SK-MEL-5 (cell line): ENCODE measurements around the gene SDR42E2. TPM values are rescaled to one million over a fixed set of nuclear protein-coding genes. Genes with fewer than 3 reads are reported as not detected.
"Not testable (repeated sequence)": the region's sequence is repeated elsewhere in the genome, so short reads cannot be mapped to it uniquely, and the experiment has no call there.

Experiments used
- DNase-seq: peaks from one replicate; pipeline ENCODE4 v3.0.0-alpha.2; 2016; ENCODE audit warnings: low read depth, low spot score
- in situ Hi-C: cut with HindIII; loops from 2 replicates; pipeline ENCODE4 v1.10.0; 2016; ENCODE audit warnings: low sequenced_read_pairs, high pct_unique_total_duplicates, low pct_unique_long_range_greater_than_20kb
- total RNA-seq: library from RNA; depleted of rRNA; stranded (reverse); fragments of >200 nt; shearing (Covaris generic); gene quantifications from 2 replicates; pipeline ENCODE4 v1.2.3, GENCODE V29; 2014

Gene SDR42E2
- total RNA-seq, 1 experiment from 2014 or later = not detected

DNA sequence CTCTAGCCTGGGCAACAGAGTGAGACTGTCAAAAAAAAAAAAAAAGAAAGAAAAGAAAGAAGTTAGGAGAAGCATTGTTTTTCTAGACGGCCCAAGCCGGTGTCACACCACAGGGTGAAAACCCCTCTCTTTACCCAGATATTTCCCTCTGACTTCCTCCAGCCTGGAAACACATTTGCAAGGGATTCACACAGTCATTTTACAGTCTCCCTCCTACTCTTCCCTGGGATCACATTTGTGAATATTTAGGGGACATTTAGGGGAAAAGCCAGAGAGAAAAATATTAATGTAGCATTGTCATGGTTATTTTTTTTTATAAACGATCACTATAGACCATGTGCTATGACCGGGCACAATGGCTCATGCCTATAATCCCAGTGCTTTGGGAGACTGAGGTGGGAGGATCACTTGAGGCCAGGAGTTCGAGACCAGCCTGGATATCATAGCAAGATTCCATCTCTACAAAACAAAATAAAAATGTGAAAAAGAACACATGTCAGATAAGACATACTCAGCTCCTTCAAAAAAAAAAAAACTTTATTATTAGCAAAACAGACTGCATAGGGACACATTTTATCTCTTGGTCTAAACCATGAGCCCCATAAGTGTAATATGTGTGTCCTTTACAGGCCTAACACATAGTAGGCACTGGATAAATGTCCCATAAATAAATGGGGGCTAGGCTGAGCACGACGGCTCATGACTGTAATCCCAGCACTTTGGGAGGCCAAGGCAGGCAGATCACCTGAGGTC, 10.9 kb upstream of the SDR42E2 start:
- in situ Hi-C loops = no loop called here
- no peak for DNase-seq

DNA sequence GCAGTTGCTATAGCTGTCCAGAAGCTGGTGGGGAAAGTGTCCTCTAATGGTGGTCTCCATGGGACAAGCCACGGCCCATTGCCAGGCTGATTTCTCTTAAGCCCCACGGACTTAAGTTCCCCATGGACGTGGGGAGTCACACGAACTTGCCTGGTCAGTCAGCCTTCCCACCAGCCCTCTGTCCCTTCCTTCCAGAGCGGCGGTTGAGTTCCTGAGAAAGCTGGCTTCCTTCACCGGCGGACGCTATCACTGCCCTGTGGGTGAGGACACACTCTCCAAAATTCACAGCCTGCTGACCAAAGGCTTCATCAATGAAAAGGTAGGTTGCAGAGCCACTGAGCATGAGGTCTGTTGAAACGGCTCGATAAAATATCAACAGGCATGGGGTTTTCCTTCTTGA, 10.0 kb upstream of the SDR42E2 start:
- in situ Hi-C loops = no loop called here

DNA sequence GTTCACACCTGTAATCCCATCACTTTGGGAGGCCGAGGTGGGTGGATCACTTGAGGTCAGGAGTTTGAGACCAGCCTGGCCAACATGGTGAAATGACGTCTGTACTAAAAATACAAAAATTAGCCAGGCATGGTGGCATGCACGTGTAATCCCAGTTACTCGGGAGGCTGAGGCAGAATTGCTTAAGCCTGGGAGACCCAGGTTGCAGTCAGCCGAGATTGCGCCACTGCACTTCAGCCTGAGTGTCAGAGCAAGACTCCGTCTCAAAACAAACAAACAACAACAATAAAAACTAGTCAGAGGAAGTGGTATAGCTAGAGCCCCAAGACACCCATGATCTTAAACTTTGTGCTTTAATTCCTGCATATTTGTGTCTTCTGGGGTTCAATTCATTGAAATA, 9.2 kb upstream of the SDR42E2 start:
- in situ Hi-C loops, DNase-seq: not testable (repeated sequence)

More for the DNA sequence above, 10.0 kb upstream of the SDR42E2 start:
- no peak for DNase-seq

DNA sequence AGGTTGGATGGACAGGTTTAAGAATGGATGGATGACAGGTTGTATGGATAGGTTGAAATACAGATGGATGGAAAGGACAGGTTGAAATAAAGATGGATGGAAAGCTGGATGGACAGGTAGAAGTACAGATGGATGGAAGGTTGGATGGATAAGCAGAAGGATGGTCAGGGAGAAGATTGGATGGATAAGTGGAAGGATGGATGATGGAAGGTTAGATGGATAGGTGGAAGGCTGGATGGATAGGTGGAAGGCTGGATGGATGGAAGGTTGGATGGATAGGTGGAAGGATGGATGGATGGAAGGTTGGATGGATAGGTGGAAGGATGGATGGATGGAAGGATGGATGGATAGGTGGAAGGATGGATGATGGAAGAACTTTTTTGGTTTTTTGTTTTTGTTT, 905 bp upstream of the SDR42E2 start:
- DNase-seq = no peak
- in situ Hi-C loops = no loop called here

DNA sequence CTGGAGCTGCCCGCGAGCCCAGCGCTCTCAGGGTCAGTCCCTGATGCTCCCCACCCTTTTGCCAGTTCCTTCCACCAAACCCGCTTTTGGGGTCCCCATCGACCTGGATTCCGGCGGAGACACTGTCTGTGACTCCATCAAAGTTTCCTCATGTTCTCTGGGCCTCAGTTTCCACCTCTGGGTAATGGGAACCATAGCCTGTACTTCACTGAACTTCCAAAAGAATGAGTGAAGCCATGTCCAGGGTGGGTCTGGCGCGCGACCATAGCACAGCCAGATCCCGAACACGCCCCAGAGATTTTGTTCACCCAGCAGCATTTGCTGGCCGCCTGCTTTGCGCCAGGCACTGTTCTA, 327 bp downstream of the SDR42E2 start:
- no peak for DNase-seq
- in situ Hi-C loops = no loop called here

DNA sequence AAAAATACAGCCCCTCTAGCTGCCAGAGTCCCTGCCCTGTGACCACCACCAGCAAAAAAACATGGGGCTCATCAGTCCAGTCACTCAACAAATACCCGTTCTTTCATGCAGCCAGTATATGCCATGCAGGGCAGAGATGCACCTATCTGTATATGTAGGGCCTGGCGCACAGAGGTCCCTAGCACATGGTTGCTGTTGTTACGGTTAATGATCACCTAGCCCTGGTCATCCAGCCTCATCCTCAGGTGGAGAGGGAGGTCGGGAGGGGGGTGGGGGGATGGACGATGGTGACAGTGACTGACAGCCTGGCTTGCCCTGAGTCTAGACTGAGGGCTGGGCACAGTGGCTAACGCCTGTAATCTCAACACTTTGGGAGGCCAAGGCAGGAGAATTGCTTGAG, 1.5 kb downstream of the SDR42E2 start:
- in situ Hi-C loops = no loop called here
- no peak for DNase-seq

DNA sequence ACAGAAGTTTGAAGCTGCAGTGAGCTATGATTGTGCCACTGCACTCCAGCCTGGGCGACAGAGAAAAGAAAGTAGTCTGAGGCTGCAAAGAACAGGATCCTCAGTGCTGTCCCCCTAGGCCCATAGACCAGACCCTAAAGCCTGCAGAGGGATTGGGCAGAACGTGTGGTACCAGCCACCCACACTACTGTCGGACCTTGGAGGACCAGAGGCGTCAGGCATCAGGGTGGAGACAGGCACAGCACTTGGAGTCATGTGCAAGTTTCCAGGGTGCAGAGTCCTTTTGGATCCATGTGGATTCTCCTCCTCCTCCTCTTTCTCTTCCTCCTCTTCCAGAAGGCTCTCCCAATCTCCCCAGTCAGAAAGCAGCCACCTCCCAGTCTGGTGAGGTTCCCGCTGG, 2.2 kb downstream of the SDR42E2 start:
- in situ Hi-C loops = no loop called here
- no peak for DNase-seq

DNA sequence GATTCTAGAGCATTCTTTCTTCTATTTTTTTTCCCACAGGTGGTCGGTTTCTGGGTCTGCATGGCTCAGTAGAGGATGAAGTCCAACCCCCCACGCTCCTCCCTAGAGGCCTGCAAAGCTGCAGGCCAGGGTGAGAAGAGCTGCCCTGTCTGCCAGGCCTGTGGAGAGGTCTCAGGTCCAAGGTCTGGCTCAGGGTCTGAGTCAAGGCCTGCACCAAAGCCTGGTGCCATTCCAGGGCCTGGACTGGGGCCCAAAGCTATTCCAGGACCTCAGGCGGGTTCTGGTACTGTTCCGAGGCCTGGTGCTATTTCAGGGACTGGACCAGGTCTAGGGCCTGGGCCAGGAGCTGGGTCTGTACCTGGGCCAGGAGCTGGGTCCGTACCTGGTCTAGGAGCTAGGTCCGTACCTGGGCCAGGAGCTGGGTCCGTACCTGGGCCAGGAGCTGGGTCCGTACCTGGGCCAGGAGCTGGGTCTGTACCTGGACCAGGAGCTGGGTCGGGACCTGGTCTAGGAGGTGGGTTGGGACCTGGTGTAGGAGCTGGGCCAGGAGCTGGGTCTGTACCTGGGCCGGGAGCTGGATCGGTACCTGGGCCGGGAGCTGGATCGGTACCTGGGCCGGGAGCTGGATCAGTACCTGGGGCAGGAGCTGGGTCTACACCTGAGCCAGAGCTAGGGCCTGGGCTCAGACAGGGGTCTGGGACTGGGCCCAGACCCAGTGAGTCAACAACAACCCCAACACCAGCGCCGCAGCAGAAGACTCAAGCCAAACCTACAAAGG, 3.4 kb downstream of the SDR42E2 start:
- DNase-seq = no peak
- in situ Hi-C loops = no loop called here

DNA sequence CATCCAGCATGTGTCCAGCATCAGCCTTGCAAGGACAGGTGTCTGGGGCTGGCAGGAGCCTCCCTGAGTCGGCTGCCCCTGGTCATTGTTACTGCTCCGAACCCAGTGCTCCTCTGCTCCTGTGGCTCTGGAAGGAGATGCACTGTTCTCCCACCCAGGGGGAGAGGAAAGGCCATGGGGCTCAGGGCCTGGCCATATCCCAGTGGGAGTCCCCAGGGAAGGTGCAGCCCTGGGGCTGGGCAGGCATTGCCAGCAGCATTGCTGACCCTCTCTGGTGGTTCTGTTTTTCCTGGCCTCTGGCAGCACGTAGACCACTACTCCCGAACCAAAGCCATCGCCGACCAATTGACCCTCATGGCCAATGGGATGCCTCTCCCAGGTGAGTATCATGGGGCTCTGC, 9.6 kb downstream of the SDR42E2 start:
- in situ Hi-C loops = no loop called here
- DNase-seq = no peak

DNA sequence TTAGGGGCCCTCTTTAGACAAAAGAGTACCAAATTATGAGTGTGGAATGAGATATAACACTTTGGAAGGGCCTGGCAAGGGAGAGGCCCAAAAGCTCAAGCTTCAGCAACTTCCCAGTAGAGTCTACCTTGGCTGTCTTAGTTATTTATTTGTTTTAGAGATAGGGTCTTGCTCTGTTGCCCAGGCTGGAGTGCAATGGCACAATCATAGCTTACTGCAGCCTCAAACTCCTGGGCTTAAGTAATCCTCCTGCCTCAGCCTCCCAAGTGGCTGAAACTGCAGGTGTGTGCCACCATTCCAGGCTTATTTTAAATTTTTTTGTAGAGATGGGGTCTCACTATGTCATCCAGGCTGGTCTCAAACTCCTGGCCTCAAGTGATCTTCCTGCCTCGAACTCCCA, 10.3 kb downstream of the SDR42E2 start:
- in situ Hi-C loops, DNase-seq: not testable (repeated sequence)

DNA sequence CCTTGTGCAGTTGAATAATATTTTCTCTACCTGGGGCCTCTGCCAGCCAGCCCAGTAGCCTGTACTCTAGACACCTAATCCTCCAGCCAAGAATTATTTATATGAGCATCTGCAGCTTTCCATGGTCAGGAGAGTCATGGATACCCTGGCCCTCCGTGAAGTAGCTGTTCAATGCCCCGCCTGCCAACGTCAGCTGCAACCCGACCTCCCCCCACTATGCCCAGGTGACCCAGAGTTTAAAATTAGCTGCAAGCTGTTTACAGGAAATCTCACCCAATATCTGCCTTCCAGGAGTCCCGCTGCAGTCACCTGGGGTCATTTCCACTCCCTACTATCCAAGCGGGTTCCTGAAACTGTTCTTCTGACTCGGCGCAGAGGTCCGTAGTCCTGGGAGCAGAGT, 12.3 kb downstream of the SDR42E2 start:
- in situ Hi-C loops = no loop called here
- no peak for DNase-seq

DNA sequence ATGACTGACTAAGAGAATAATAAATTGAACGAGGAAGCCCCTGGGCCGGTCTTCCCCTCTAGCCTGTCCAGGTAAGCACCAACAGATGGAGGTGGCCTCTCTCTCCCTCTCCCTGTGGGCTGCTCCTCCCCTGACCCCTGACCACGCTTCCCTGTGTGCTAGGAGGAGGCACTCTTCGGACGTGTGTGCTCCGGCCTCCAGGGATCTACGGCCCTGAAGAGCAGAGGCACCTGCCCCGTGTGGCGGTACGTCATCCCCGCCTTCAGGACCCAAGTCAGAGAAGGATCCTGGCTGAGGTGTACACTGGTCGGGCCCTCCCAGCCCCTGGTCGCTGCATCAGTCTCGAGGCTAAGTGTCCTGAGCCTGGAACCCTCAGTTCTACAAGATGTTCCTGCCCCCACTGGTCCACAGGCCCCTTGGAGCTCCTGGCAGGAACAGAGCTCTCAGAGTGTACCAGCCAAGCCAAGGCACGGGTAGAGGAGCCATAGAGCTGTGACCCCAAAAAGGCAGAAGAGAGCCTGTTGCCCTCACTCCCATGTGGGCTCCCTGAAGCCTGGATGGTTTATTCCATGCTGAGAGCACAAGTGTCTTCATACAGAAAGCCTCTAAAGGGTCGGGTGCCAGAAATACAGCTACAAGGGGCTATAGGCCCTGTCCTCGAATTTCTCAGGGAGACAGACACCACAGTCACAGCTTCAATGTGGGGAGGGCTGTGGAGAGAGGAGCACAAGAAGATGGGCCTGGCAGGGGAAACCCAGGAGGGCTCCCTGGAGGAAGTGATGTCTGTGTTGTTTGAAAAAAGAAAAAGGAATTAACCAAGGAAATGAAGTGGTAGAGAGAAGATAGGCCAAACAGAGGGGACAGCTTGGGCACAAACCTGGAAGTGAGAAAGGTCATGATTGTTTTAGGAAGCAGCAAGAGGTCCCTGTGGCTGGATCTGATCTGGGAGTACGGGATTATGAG, 15.9 kb downstream of the SDR42E2 start:
- no peak for DNase-seq
- in situ Hi-C loops = no loop called here

DNA sequence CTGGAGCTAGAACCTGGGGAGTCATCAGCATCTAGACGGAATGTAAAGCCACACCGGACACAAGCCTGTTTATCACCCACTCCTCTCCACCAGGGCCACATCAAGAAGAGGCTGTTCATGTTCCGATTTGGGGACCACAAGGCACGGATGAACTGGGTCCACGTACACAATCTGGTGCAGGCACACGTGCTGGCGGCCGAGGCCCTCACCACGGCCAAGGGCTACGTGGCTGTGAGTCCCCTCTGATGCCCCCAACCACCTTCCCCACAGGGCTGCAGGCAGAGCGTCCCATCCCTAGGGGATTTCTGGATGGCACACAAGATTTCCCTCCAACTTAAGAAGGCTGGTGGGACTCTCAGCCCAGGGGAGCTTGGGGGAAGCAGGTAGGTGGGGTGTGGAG, 19.1 kb downstream of the SDR42E2 start:
- in situ Hi-C loops = loop anchor here (10.0 kb wide), 1 partner anchor 97 kb away; no protein-coding TSS in a partner anchor
- no peak for DNase-seq

DNA sequence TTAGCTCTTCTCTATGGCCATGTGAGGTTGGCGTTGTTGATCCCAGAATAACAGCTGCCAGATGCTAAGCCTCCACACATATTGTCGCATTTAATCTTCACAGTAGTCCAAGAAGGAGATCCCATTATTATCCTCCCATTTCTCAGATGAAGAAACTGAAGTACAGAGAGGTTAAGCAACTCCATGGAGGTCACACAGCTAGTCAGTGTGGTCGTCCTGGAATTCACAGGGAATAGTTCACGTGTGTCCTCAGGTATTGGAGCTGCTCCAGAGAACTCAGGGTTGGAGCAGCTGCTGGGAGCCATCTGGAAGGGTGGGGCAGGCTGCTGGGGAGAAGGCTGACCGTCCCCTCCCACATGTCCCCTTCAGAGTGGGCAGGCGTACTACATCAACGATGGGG, 19.5 kb downstream of the SDR42E2 start:
- in situ Hi-C loops = loop anchor here (10.0 kb wide), 1 partner anchor 97 kb away; no protein-coding TSS in a partner anchor

DNA sequence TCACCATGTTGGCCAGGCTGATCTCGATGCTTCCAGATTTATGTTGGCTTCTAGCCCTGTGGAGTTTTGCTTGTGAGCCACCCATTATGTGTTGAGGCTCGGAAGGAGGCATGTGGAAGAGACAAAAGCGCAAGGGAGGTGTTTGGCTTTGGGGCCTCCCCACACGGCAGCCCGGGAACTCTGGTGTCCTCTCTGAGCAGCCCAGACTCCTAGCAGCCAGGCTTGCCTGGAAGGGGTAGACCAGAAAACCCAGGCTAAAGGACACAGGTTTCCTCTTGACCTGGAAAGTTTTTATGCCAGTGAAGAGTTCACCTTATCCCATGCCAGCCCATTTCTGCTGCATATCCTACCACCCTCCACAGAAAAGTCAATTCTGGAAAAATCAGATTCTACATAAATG, 21.0 kb downstream of the SDR42E2 start:
- in situ Hi-C loops = loop anchor here (10.0 kb wide), 1 partner anchor 99 kb away; no protein-coding TSS in a partner anchor
- DNase-seq = no peak

More for the DNA sequence above, 19.5 kb downstream of the SDR42E2 start:
- DNase-seq = no peak

DNA sequence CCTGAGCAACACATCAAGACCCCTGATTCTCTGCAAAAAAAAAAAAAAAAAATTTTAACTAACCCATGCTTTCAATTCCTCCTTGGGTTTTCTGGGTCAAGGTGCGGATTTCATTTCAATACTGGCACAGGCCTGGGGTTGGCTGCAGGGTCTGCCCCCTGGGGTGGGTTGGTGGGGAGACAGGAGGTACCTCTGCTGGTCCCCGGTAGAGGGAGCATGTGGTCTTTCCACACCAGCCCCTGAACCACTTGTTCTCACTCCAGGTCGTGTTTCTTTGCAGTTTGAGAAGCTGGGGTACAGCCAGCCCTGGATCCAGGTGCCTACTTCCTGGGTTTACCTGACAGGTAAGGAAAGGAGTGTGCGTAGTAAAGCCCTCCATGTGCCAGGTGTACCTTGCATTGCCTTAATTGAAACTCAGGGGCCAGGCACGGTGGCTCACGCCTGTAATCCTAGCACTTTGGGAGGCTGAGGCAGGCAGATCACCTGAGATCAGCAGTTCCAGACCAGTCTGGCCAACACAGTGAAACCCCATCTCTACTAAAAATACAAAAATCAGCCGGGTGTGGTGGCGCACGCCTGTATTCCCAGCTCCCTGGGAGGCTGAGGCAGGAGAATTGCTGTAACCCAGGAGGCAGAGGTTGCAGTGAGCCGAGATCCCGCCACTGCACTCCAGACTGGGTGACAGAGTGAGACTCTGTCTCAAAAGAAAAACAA, 21.8 kb downstream of the SDR42E2 start:
- in situ Hi-C loops = loop anchor here (10.0 kb wide), 1 partner anchor 99 kb away; no protein-coding TSS in a partner anchor
- no peak for DNase-seq

DNA sequence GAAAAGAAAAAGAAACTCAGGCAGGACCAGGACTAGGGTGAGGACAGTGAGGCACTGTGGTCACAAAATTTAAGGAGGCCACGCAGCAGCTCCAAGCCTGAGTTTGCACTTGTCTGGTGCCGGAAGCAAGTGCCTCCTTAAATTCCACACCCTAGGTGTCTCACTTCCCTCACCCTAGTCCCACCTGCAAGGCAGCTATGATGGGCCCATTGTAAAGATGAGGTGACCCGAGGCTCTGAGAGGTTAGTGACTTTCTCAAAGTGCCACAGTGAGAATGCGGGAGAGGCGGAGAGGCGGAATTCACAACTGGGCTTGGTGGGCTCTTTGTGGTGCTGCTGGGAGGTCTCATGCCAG, 22.3 kb downstream of the SDR42E2 start:
- in situ Hi-C loops = loop anchor here (10.0 kb wide), 1 partner anchor 100 kb away; no protein-coding TSS in a partner anchor
- no peak for DNase-seq
